DND-41 (cell line): ENCODE data around the gene TUBB2A.
A peak's percentile ranks its signal among the peaks of the same experiment; 100 is the strongest.

Source experiments
- ATAC-seq: fragments of 200-7000 bp; cut with Tn5 transposase; 3 replicates; pipeline ENCODE4 v1.9.1; 2021; ENCODE audit warnings: low read depth; ENCODE audit not compliant: insufficient read depth
- DNase-seq: peaks from one replicate; pipeline ENCODE4 v3.0.0-alpha.2; 2020
- H2AFZ ChIP-seq: 2 replicates; pipeline ENCODE4 v1.6.0; 2012; ENCODE audit warnings: low read depth, low read length
- H3K27ac ChIP-seq: 2 replicates; pipeline ENCODE4 v1.5.1; 2012; ENCODE audit warnings: low read length, inconsistent platforms
- H3K27me3 ChIP-seq: fragments of 200-600 bp; sonication (generic); 2 replicates; pipeline ENCODE4 v1.6.0; 2012; ENCODE audit warnings: low read length, mild to moderate bottlenecking, inconsistent platforms; ENCODE audit not compliant: insufficient read depth, poor library complexity
- H3K36me3 ChIP-seq: 2 replicates; pipeline ENCODE4 v1.5.1; 2012; ENCODE audit warnings: low read length, inconsistent platforms; ENCODE audit not compliant: insufficient read depth
- H3K4me1 ChIP-seq: 2 replicates; pipeline ENCODE4 v1.5.1; 2012; ENCODE audit warnings: mild to moderate bottlenecking, low read length; ENCODE audit not compliant: insufficient read depth
- H3K4me2 ChIP-seq: 2 replicates; pipeline ENCODE4 v1.6.0; 2012; ENCODE audit warnings: mild to moderate bottlenecking, moderate library complexity, low read length, inconsistent platforms; ENCODE audit not compliant: insufficient read depth
- H3K4me3 ChIP-seq, 2 experiments: fragments of 200-600 bp in 1 of 2; shearing (Covaris generic) in 1 of 2; 2 replicates each; pipeline ENCODE4 v1.5.1; 2012 to 2016; ENCODE audit warnings: inconsistent platforms in 2 of 2, low read length in 2 of 2, mild to moderate bottlenecking in 2 of 2, low read depth in 1 of 2, moderate library complexity in 1 of 2
- H3K79me2 ChIP-seq: 2 replicates; pipeline ENCODE4 v1.6.0; 2012; ENCODE audit warnings: low read length, inconsistent platforms; ENCODE audit not compliant: insufficient read depth
- H3K9ac ChIP-seq: 2 replicates; pipeline ENCODE4 v1.6.0; 2012; ENCODE audit warnings: low read depth, mild to moderate bottlenecking, inconsistent platforms, low read length, moderate library complexity
- H3K9me3 ChIP-seq: 2 replicates; pipeline ENCODE4 v1.5.1; 2012; ENCODE audit warnings: low read length, moderate library complexity, mild to moderate bottlenecking, inconsistent platforms; ENCODE audit not compliant: insufficient read depth, severe bottlenecking
- H4K20me1 ChIP-seq: 2 replicates; pipeline ENCODE4 v1.6.0; 2012; ENCODE audit warnings: low read length; ENCODE audit not compliant: insufficient read depth
- EZH2 ChIP-seq: IDR thresholded peaks from 3 replicates; pipeline ENCODE4 v1.6.1; 2012; ENCODE audit warnings: borderline replicate concordance, low read depth, mild to moderate bottlenecking, moderate library complexity, low read length, inconsistent platforms; ENCODE audit not compliant: severe bottlenecking
- TF ChIP-seq, protein P1 (sequence below): IDR thresholded peaks from 2 replicates; pipeline ENCODE4 v1.5.1; 2012; ENCODE audit warnings: borderline replicate concordance, low read length, moderate library complexity, mild to moderate bottlenecking; ENCODE audit not compliant: poor library complexity, severe bottlenecking; ENCODE audit errors: extremely low read depth

TUBB2A gene

DNA sequence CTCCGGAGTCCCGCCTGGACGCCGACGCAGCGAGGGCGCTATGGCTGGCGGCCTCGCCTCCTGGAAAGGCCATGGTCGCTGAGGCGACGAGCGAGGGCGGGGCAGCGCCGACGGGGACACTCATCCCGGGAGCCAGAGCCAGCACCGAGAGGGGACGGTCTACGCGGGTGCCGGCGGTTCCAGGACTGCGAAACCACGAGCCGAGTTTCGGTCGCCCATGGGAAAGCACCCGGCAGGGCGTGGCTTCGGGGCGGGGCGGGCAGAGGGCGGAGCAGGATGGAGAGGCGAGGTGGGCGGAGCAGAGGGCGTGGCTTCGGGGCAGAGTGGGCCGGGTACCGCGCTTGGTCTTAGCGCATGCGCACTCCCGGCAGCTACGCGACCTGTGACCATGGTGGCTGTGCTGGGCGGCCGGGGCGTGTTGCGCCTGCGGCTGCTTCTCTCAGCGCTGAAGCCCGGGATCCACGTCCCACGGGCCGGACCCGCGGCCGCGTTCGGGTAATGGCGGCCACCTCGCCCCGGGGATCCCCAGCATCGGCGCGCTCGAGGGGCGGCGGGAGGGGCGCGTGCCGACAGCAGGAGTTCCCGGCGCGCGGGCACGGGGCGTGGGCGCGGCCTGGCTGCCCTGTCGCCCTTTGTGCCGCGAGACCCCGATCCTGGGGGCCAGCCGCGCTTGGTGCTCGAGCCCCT, 38.8 kb downstream of the TUBB2A start, which contains the start of gene BPHL:
TSS of gene BPHL (plus strand) at position 359 of the 687 bp plus-strand sequence. CDS start at position 389, 30 bp downstream.
- Histone ChIP-seq H3K9me3 (no peaks in the 10 kb centered on the region), H3K27me3 (no peaks in the 10 kb centered on the region), H3K4me2 (peak within 1 kb of the TSS; percentile 97), H3K79me2 (peaks cover 6% of the 10 kb centered on the region), H3K9ac (peak within 1 kb of the TSS; percentile 91), H4K20me1 (no peaks in the 10 kb centered on the region), H3K36me3 (peaks cover 15% of the 10 kb centered on the region), H3K4me3 (peak within 1 kb of the TSS; percentile 84 to 95), H3K4me1 (peaks cover 30% of the 10 kb centered on the region), H3K27ac (peak within 1 kb of the TSS; percentile 92), H2AFZ (peak within 1 kb of the TSS; percentile 99)
- TF ChIP-seq EZH2, result no peak
- TF ChIP-seq, protein P1, sequence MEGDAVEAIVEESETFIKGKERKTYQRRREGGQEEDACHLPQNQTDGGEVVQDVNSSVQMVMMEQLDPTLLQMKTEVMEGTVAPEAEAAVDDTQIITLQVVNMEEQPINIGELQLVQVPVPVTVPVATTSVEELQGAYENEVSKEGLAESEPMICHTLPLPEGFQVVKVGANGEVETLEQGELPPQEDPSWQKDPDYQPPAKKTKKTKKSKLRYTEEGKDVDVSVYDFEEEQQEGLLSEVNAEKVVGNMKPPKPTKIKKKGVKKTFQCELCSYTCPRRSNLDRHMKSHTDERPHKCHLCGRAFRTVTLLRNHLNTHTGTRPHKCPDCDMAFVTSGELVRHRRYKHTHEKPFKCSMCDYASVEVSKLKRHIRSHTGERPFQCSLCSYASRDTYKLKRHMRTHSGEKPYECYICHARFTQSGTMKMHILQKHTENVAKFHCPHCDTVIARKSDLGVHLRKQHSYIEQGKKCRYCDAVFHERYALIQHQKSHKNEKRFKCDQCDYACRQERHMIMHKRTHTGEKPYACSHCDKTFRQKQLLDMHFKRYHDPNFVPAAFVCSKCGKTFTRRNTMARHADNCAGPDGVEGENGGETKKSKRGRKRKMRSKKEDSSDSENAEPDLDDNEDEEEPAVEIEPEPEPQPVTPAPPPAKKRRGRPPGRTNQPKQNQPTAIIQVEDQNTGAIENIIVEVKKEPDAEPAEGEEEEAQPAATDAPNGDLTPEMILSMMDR, result peak; percentile 10
- ATAC-seq, result peak; percentile 89
- DNase-seq, result peak; percentile 96

DNA sequence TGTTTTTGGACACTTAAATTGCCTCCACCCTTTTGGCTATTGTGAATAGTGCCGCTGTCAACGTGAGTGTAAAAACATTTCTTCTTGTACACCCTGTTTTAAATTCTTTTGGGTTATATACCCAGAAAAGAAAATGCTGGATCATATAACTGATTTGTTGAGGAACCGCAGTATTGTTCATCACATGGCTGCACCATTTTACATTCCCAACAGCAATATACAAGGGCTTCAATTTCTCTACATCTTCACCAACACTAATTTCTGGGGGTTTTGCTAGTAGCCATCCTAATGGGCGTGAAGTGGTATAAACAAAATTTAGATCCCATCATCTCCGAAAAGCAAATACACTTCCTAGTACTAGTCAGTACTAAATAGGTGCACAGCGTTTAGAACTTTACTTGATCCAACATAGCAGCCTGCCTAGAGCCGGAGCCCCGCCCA, 39.4 kb downstream of the TUBB2A start:
- Histone ChIP-seq H3K4me2 (peak overlapping the region; percentile 97), H3K79me2 (peaks cover 6% of the 10 kb centered on the region), H4K20me1 (no peaks in the 10 kb centered on the region), H3K4me1 (peaks cover 30% of the 10 kb centered on the region), H3K36me3 (peaks cover 21% of the 10 kb centered on the region), H3K27ac (peak overlapping the region; percentile 92), H3K27me3 (no peaks in the 10 kb centered on the region), H3K9ac (peak overlapping the region; percentile 91), H2AFZ (peak overlapping the region; percentile 99), H3K9me3 (no peaks in the 10 kb centered on the region), H3K4me3 (peak overlapping the region; percentile 84 to 95)
- ATAC-seq, result peak; percentile 7; the same call in 2 of the 3 replicates
- DNase-seq, result no peak
- TF ChIP-seq, protein P1, result no peak
- no peak for TF ChIP-seq EZH2

- Histone ChIP-seq H3K4me1 (peaks cover 20% of the 10 kb centered on the region), H3K27ac (no peak overlapping the region), H4K20me1 (no peaks in the 10 kb centered on the region), H3K4me3 (no peak overlapping the region), H2AFZ (no peak overlapping the region), H3K9ac (no peak overlapping the region), H3K27me3 (no peaks in the 10 kb centered on the region), H3K4me2 (no peak overlapping the region), H3K9me3 (no peaks in the 10 kb centered on the region), H3K36me3 (peaks cover 53% of the 10 kb centered on the region), H3K79me2 (peaks cover 6% of the 10 kb centered on the region)
- TF ChIP-seq, protein P1, result no peak
- no peak for TF ChIP-seq EZH2
- DNase-seq, result no peak
- no peak for ATAC-seq
Measured at GRCh38 chr6:3114377-3114776, 43.0 kb downstream of the TUBB2A start.
